Sigmoid colon (tissue), 4 donors: Measurements from ENCODE around the gene HNRNPA1L2.

ENCODE experiments used
- EP300 ChIP-seq, 4 donors: sonication (generic); formaldehyde crosslinking; IDR thresholded peaks; one replicate each; pipeline ENCODE4 v1.6.1; 2017; ENCODE audit warnings: antibody characterized with exemption in 4 of 4
- POLR2A ChIP-seq, 2 donors: fragments of 450-650 bp; IDR thresholded peaks; one replicate each; pipeline ENCODE4 v1.6.1; 2016; ENCODE audit warnings: antibody characterized with exemption in 2 of 2, mild to moderate bottlenecking in 2 of 2, moderate library complexity in 2 of 2
- POLR2AphosphoS5 ChIP-seq, 4 donors: sonication (generic); formaldehyde crosslinking; IDR thresholded peaks; one replicate each; pipeline ENCODE4 v1.6.1; 2017; ENCODE audit warnings: antibody characterized with exemption in 4 of 4
- TF ChIP-seq, protein P1 (sequence below), 4 experiments: fragments of 450-650 bp in 3 of 4; fragments of 200-600 bp in 1 of 4; IDR thresholded peaks; one replicate each; pipeline ENCODE4 v1.5.1; 2016 to 2019; ENCODE audit warnings: antibody characterized with exemption in 4 of 4, mild to moderate bottlenecking in 3 of 4, moderate library complexity in 2 of 4

DNA sequence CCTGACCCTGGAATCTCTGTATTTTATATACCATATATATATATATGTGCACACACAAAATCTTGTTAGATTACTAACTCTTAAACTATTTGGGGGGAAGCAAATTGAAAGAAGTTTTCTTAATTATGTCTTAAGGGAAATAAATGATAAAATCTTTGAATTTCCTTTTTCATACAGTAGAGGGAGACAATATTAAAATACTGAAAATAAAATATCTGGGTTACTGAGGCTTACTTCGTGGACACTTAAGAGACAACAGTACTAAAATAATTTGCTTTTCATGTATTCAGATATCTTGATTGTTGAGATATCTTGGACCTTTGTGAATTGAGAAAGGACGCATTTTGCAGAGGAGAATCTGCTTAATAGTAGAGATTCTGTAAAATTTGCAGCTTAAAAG lies 27.4 kb downstream of the HNRNPA1L2 start:
- TF ChIP-seq, protein P1, sequence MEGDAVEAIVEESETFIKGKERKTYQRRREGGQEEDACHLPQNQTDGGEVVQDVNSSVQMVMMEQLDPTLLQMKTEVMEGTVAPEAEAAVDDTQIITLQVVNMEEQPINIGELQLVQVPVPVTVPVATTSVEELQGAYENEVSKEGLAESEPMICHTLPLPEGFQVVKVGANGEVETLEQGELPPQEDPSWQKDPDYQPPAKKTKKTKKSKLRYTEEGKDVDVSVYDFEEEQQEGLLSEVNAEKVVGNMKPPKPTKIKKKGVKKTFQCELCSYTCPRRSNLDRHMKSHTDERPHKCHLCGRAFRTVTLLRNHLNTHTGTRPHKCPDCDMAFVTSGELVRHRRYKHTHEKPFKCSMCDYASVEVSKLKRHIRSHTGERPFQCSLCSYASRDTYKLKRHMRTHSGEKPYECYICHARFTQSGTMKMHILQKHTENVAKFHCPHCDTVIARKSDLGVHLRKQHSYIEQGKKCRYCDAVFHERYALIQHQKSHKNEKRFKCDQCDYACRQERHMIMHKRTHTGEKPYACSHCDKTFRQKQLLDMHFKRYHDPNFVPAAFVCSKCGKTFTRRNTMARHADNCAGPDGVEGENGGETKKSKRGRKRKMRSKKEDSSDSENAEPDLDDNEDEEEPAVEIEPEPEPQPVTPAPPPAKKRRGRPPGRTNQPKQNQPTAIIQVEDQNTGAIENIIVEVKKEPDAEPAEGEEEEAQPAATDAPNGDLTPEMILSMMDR (IDR thresholded peaks at IDR 0.05) = no peak
- no peak for TF ChIP-seq POLR2A (IDR thresholded peaks at IDR 0.05)
- no peak for TF ChIP-seq EP300 (IDR thresholded peaks at IDR 0.05)
- no peak for TF ChIP-seq POLR2AphosphoS5 (IDR thresholded peaks at IDR 0.05)
